GM19351 (cell line): ENCODE results near the gene IFFO2.

Experiments
- ATAC-seq: cut with Tn5 transposase; IDR thresholded peaks from one replicate; pipeline ENCODE4 v1.9.1; 2021; ENCODE audit warnings: mild to moderate bottlenecking, moderate library complexity; ENCODE audit not compliant: unreplicated experiment

IFFO2 gene

DNA sequence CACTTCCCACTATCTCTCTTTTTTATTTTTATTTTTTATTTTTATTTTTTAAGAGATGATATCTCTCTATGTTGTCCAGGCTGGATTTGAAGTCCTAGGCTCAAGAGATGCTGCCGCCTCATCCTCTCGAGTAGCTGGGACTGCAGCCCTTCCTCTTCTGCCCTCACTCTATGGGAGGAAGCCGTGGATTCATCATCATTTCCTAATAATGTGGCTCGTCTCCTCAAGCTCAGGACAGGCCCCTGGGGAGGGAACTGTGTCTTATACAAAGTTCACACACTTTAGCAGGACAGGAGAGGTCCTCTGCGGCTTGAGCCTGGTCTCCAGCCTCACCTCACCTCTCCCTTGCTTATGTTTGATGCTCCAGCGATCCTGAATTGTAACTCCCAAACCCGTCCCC is 16.5 kb upstream of the IFFO2 start:
- ATAC-seq, result no peak

- ATAC-seq, result no peak
Measured at GRCh38 chr1:18972531-18972930, 16.1 kb upstream of the IFFO2 start.

DNA sequence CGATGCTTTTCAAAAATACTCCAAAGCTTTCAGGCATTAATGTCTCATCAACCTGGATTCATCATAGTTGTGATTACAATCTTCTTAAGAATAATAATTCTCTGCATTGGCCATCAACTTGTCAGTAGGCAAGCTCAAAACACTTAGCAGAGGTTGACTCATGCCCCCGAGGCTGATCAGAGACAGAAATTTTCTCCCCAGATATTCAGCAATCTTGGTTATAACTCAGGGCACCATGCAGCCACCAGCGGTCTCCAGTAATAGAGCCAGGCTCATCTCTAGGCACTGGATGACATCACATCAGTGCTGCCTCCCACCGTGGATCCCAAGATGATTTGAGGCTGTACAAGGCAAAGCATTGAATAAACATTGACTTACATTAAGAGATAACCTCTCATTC is 14.3 kb upstream of the IFFO2 start:
- ATAC-seq, result no peak

DNA sequence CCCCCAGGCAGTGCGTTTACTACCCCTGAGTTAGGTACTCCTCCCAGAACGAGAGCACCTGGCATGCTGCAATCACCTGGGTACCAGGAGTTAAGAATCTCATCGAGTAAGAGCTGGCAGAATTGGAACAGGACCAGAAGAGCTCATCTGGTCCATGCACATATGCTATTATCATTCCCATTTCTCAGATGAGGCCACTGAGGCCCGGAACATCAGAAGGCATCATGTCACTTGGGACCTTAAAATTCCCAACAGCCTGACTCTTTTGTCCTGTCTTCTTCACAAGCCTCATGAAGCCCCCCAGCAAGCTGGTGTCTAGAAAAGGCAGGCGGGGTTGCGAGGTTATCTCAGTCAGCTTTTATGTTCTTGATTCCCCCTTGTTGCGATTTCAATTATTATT is 13.9 kb upstream of the IFFO2 start:
- ATAC-seq, result no peak

DNA sequence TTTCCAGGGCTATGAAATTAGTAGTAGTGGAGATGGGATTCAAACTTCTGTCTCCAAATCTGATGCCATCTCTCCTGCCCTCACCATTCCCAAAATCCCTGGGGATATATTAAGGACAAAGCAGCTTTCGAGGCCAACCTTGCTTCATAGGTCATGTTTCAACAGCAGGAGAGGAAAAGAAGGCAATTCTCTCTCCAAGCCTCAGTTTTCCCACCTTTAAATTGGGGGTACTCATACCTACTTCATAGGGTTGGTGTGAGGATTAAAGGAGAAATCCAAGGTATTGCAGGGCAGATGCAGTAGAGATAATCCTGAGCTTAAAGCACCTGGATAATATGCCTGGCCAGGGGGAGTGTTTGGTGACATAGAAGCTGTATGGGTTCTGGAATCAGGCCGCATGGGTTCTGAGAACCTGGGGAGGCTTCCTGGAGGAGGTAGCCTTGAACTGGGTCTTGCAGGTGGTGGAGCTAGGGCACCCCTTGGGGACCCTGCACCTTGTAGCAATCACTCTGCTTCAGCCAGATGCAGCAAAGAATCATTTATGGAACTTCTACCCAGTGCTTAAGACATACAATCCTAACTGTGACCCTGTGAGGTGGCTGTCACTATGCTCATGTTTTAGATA is 10.7 kb upstream of the IFFO2 start:
- ATAC-seq, result no peak

DNA sequence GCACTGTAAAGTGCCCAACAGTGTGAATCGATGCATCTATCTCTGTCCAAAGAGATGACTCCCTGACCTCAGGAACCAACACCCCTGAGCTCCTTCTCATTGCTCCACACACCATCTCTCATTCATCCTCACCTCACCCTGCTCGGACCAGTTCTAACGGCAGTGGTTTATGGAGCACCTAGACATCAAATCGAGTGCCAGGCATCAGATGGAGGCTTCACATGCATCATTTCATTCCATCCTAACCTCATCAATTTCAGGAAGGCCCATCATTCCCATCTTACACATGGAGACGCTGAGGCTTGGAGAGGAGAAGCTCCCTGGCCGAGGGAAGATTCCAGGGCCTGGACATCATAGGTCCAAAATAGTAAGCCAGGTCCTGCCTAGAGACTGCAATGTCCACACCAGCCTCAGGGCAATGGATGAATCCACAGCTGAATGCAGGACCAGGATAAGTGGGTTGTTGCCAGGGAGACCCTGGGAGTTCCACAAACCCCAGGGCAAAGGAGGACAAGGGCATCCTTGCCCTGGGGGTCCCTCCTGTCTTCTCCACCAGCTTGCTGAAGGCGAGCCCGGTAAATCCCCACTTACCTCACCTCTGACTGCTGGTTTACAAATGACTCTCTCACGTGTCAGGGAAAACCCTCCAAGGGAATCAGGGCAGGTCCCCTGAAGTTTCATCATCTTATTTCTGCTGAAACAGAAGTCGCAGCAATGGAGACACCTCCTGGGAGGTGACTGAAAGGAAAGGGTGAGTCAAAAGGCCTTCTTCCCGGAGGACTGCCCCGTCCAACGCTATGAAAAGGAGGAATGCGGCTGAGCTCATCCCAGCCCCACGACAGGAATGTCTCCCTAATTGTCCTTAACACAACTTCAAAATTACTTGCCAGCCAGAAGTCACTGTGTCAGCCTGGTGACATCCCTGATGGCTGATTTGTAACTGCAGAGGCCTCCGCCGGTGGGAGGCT is 9.0 kb upstream of the IFFO2 start:
- ATAC-seq, result no peak

GRCh38 chr1:18963968-18964367 is 7.5 kb upstream of the IFFO2 start:
- no peak for ATAC-seq

- ATAC-seq, result no peak
Measured at GRCh38 chr1:18962855-18963737, 6.6 kb upstream of the IFFO2 start.

- no peak for ATAC-seq
Measured at GRCh38 chr1:18962121-18962721, 5.7 kb upstream of the IFFO2 start.

- ATAC-seq, result no peak
Measured at GRCh38 chr1:18960821-18961220, 4.3 kb upstream of the IFFO2 start.

DNA sequence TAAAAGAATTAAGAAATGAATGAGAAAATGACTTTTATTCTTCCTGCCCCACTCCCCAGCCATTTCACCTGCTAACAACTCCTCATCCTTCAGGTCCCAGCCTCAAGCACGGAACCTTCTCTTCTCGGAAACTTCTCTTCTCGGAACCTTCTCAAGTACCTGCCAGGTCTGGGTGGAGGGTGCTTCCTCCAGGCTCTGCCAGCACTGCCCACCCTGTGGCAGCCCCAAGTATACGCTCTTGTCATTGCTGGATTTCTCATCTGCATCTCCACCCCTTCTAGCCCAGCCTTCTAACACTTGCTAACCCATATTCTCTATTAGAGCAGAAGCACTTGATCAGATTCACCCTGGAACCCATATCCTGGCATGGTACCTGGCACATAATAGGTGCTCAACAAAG is 3.9 kb upstream of the IFFO2 start:
- ATAC-seq, result no peak

- no peak for ATAC-seq
Measured at GRCh38 chr1:18959591-18959990, 3.1 kb upstream of the IFFO2 start.

GRCh38 chr1:18957532-18958300 is 1.2 kb upstream of the IFFO2 start:
- no peak for ATAC-seq

- ATAC-seq, result no peak
Measured at GRCh38 chr1:18957136-18957521, 653 bp upstream of the IFFO2 start.

GRCh38 chr1:18955441-18956192 is 859 bp downstream of the IFFO2 start:
- peak; percentile 18 for ATAC-seq

- ATAC-seq, result no peak
Measured at GRCh38 chr1:18955131-18955440, 1.4 kb downstream of the IFFO2 start.

- ATAC-seq, result no peak
Measured at GRCh38 chr1:18954270-18955071, 2.0 kb downstream of the IFFO2 start.

- no peak for ATAC-seq
Measured at GRCh38 chr1:18953731-18954231, 2.7 kb downstream of the IFFO2 start.
